ENCODE measurements around the gene MKNK1.

The MKNK1 gene

GRCh38 chr1:46618754-46619415 is 14.8 kb upstream of the MKNK1 start:
- no peak for DNase-seq (ENCODE audit: low spot score)

- DNase-seq (ENCODE audit: low spot score): no peak
Observed at GRCh38 chr1:46617833-46618232, 13.8 kb upstream of the MKNK1 start.

- no peak for DNase-seq (ENCODE audit: low spot score)
Observed at GRCh38 chr1:46617108-46617800, 13.2 kb upstream of the MKNK1 start.

- peak; percentile 64 for DNase-seq (ENCODE audit: low spot score)
Observed at GRCh38 chr1:46616277-46617107, 12.4 kb upstream of the MKNK1 start, which contains the start of gene MOB3C. MOB3C (minus strand) TSS chr1:46616811; CDS start chr1:46613321, 3,490 bp downstream.

GRCh38 chr1:46615735-46616134 is 11.7 kb upstream of the MKNK1 start:
- no peak for DNase-seq (ENCODE audit: low spot score)

- no peak for DNase-seq (ENCODE audit: low spot score)
Observed at GRCh38 chr1:46615088-46615487, 11.0 kb upstream of the MKNK1 start.

GRCh38 chr1:46614604-46614984 is 10.5 kb upstream of the MKNK1 start:
- DNase-seq (ENCODE audit: low spot score): no peak

- DNase-seq (ENCODE audit: low spot score): peak; percentile 45
Observed at GRCh38 chr1:46613661-46614603, 9.9 kb upstream of the MKNK1 start.

- no peak for DNase-seq (ENCODE audit: low spot score)
Observed at GRCh38 chr1:46612937-46613660, 9.0 kb upstream of the MKNK1 start.

- no peak for DNase-seq (ENCODE audit: low spot score)
Observed at GRCh38 chr1:46611691-46612221, 7.7 kb upstream of the MKNK1 start.

- DNase-seq (ENCODE audit: low spot score): no peak
Observed at GRCh38 chr1:46607345-46608130, 3.5 kb upstream of the MKNK1 start.

- DNase-seq (ENCODE audit: low spot score): no peak
Observed at GRCh38 chr1:46606255-46606965, 2.3 kb upstream of the MKNK1 start.

GRCh38 chr1:46605232-46605631 is 1.2 kb upstream of the MKNK1 start:
- DNase-seq (ENCODE audit: low spot score): no peak

GRCh38 chr1:46603481-46603857 is 599 bp downstream of the MKNK1 start:
- DNase-seq (ENCODE audit: low spot score): no peak

- no peak for DNase-seq (ENCODE audit: low spot score)
Observed at GRCh38 chr1:46601257-46602007, 2.6 kb downstream of the MKNK1 start.

- no peak for DNase-seq (ENCODE audit: low spot score)
Observed at GRCh38 chr1:46599059-46599970, 4.8 kb downstream of the MKNK1 start.

GRCh38 chr1:46596846-46597245 is 7.2 kb downstream of the MKNK1 start:
- DNase-seq (ENCODE audit: low spot score): no peak

- no peak for DNase-seq (ENCODE audit: low spot score)
Observed at GRCh38 chr1:46596036-46596435, 8.0 kb downstream of the MKNK1 start.
